Transverse colon (tissue), 3 donors: ENCODE measurements around the gene PHPT1.

Experiments used
- CTCF ChIP-seq, 5 experiments: fragments of 200-600 bp in 3 of 5; fragments of 450-650 bp in 2 of 5; sonication (generic) in 3 of 5; IDR thresholded peaks; 1 replicate in 2 of 5; 2 replicates in 3 of 5; pipeline ENCODE4 v1.5.1; 2016 to 2017; ENCODE audit warnings: antibody characterized with exemption in 5 of 5, inconsistent platforms in 3 of 5, mild to moderate bottlenecking in 2 of 5, moderate library complexity in 1 of 5
- POLR2A ChIP-seq: fragments of 450-650 bp; IDR thresholded peaks from one replicate; pipeline ENCODE4 v1.6.1; 2016; ENCODE audit warnings: antibody characterized with exemption, mild to moderate bottlenecking, moderate library complexity

DNA sequence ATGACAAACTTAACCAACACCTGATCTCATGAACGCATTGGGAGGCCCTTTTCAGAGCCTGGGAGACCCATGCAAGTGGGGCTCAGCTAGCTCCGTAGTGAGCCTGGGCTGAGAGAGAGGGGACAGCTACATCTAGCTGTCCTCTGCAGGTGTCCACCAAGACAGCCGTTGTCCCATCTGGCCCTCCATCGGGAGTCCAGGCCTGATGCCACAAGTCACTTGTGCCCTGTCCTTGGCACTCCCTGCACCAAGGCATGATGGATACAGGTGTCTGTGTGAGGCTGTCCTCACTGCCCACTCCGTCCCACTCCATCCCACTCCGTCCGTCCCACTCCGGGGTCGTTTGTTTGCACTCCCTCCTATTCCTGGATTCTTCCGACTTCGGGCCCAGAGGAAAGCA is 19.4 kb downstream of the PHPT1 start:
- TF ChIP-seq CTCF (IDR thresholded peaks at IDR 0.05) (no peak), POLR2A (no peak)
